ENCODE measurements around the gene LY6G6C. TPM values are rescaled to one million over a fixed set of nuclear protein-coding genes. Genes with fewer than 3 reads are reported as not detected.

The LY6G6C gene
- total and polyA plus RNA-seq, 2 of the 13 experiments (the other 11 are each of a cell fraction or from before 2014, with no cell fraction given) = 0.15 TPM; not detected in 1

DNA sequence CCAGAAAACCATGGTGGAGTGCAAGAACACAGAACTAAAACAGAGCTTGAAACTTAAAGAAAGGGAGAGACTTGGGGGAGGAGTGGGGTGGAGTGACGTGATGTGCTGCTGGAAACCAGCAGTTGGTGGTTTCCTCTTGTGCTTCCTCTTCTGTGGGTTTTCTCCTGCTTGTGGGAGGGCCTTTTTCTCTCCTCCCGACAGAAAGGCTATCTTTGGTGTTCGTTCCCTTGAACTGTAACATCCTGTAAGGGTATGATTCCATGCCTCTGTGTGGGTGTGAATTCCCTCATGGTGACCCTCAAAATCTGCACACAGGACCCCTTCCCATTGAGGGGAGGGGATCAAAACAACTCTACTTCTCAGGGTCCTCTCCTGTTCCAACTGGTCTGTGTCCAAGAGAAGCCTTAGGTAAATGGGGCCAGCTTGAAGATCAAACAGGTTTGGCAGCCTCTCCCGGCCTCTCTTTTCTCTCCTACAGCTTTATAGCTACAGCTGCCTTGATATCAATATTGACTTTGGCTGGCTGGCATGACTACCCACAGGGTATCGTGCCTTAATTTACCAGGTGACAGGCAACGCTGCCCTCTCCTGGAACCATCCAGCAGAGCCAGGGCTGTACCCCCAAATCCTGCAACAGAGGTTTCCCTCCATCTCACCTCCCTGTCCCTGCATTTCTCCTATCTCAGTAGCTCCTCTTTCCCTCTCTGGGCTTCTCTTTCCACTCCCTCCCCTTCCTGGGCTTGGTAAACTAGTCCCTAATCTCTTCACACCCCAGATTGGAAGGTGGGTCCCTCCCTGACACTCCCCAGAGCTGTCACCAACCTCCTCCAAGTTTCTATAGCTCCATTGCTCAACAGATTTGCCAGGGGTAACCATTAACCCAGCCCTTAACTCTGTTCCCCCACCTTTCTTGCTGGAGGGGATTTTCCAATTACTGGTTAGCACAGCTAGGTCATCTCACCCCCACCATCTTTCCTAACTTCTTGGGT, 16.7 kb upstream of the LY6G6C start (continued):
- TF ChIP-seq ZNF670 (CRISPR knock-in tag; IDR thresholded peaks at IDR 0.05; ENCODE audit: borderline replicate concordance) (no peak), TFE3 (CRISPR knock-in tag; IDR thresholded peaks at IDR 0.05) (peak; percentile 60; the same call in 1 of the 2 replicates), ZNF367 (CRISPR knock-in tag; IDR thresholded peaks at IDR 0.05; ENCODE audit: borderline replicate concordance) (no peak), ZNF264 (CRISPR knock-in tag; IDR thresholded peaks at IDR 0.05) (peak; percentile 28; the same call in 1 of the 2 replicates), ZBTB1 (CRISPR knock-in tag; IDR thresholded peaks at IDR 0.05; ENCODE audit: borderline replicate concordance) (no peak), ZNF274 (CRISPR knock-in tag; IDR thresholded peaks at IDR 0.05) (no peak; the same call in 1 of the 2 replicates), ZXDC (CRISPR knock-in tag; IDR thresholded peaks at IDR 0.05) (no peak)
- TF ChIP-seq, protein P1, sequence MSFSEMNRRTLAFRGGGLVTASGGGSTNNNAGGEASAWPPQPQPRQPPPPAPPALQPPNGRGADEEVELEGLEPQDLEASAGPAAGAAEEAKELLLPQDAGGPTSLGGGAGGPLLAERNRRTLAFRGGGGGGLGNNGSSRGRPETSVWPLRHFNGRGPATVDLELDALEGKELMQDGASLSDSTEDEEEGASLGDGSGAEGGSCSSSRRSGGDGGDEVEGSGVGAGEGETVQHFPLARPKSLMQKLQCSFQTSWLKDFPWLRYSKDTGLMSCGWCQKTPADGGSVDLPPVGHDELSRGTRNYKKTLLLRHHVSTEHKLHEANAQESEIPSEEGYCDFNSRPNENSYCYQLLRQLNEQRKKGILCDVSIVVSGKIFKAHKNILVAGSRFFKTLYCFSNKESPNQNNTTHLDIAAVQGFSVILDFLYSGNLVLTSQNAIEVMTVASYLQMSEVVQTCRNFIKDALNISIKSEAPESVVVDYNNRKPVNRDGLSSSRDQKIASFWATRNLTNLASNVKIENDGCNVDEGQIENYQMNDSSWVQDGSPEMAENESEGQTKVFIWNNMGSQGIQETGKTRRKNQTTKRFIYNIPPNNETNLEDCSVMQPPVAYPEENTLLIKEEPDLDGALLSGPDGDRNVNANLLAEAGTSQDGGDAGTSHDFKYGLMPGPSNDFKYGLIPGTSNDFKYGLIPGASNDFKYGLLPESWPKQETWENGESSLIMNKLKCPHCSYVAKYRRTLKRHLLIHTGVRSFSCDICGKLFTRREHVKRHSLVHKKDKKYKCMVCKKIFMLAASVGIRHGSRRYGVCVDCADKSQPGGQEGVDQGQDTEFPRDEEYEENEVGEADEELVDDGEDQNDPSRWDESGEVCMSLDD (CRISPR knock-in tag; IDR thresholded peaks at IDR 0.05; ENCODE audit: borderline replicate concordance) = peak; percentile 96
- TF ChIP-seq, protein P2, sequence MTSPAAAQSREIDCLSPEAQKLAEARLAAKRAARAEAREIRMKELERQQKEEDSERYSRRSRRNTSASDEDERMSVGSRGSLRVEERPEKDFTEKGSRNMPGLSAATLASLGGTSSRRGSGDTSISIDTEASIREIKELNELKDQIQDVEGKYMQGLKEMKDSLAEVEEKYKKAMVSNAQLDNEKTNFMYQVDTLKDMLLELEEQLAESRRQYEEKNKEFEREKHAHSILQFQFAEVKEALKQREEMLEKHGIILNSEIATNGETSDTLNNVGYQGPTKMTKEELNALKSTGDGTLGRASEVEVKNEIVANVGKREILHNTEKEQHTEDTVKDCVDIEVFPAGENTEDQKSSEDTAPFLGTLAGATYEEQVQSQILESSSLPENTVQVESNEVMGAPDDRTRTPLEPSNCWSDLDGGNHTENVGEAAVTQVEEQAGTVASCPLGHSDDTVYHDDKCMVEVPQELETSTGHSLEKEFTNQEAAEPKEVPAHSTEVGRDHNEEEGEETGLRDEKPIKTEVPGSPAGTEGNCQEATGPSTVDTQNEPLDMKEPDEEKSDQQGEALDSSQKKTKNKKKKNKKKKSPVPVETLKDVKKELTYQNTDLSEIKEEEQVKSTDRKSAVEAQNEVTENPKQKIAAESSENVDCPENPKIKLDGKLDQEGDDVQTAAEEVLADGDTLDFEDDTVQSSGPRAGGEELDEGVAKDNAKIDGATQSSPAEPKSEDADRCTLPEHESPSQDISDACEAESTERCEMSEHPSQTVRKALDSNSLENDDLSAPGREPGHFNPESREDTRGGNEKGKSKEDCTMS (CRISPR knock-in tag; conservative IDR thresholded peaks at IDR 0.05) = no peak
- TF ChIP-seq, protein P3, sequence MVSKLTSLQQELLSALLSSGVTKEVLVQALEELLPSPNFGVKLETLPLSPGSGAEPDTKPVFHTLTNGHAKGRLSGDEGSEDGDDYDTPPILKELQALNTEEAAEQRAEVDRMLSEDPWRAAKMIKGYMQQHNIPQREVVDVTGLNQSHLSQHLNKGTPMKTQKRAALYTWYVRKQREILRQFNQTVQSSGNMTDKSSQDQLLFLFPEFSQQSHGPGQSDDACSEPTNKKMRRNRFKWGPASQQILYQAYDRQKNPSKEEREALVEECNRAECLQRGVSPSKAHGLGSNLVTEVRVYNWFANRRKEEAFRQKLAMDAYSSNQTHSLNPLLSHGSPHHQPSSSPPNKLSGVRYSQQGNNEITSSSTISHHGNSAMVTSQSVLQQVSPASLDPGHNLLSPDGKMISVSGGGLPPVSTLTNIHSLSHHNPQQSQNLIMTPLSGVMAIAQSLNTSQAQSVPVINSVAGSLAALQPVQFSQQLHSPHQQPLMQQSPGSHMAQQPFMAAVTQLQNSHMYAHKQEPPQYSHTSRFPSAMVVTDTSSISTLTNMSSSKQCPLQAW (CRISPR knock-in tag; IDR thresholded peaks at IDR 0.05) = peak; percentile 97

Data from HepG2 (cell line).